SJCRH30 (cell line): Measurements from ENCODE around the gene PAAF1. TPM values are rescaled to one million over a fixed set of nuclear protein-coding genes. Genes with fewer than 3 reads are reported as not detected.
A peak's percentile ranks its signal among the peaks of the same experiment; 100 is the strongest.

Experiments
- DNase-seq, 2 experiments: peaks; one replicate each; pipeline ENCODE4 v3.0.0-alpha.2; 2015 to 2020
- H3K27ac ChIP-seq: fragments of 250-450 bp; sonication (Bioruptor Pico); 2 replicates; pipeline ENCODE4 v1.5.1; 2020; ENCODE audit warnings: mild to moderate bottlenecking, moderate library complexity
- H3K27me3 ChIP-seq: fragments of 250-450 bp; sonication (Bioruptor Pico); 2 replicates; pipeline ENCODE4 v1.5.1; 2020; ENCODE audit warnings: mild to moderate bottlenecking, moderate library complexity
- H3K36me3 ChIP-seq: fragments of 250-450 bp; sonication (Bioruptor Pico); 2 replicates; pipeline ENCODE4 v1.5.1; 2020; ENCODE audit warnings: mild to moderate bottlenecking, moderate library complexity
- H3K4me1 ChIP-seq: fragments of 250-450 bp; sonication (Bioruptor Pico); 2 replicates; pipeline ENCODE4 v1.5.1; 2020; ENCODE audit warnings: mild to moderate bottlenecking, moderate library complexity
- H3K4me3 ChIP-seq: fragments of 250-450 bp; sonication (Bioruptor Pico); 2 replicates; pipeline ENCODE4 v1.5.1; 2020; ENCODE audit warnings: mild to moderate bottlenecking, moderate library complexity
- H3K9me3 ChIP-seq: fragments of 250-450 bp; sonication (Bioruptor Pico); replicated peaks from 2 replicates; pipeline ENCODE4 v1.5.1; 2020; ENCODE audit warnings: mild to moderate bottlenecking, moderate library complexity
- total RNA-seq: library from RNA; depleted of rRNA; stranded (reverse); fragments of >200 nt; shearing (Covaris generic); gene quantifications from 2 replicates; pipeline ENCODE4 v1.2.3, GENCODE V29; 2014; rRNA removed

Gene PAAF1
- total RNA-seq = 10.5 and 12.2 TPM in 2 replicates

GRCh38 chr11:73876424-73877310, at the start of gene PAAF1, which contains the start of gene COA4:
PAAF1 (plus strand) TSS chr11:73876999; CDS start chr11:73877022, 23 bp downstream.
COA4 (minus strand) TSS chr11:73876846; CDS start chr11:73873378, 3,468 bp downstream.
- Histone ChIP-seq H3K27me3 (no peaks in the 10 kb centered on the region), H3K9me3 (no peaks in the 10 kb centered on the region), H3K4me3 (peak within 1 kb of the TSS; percentile 72), H3K4me1 (peaks cover 27% of the 10 kb centered on the region), H3K27ac (peak within 1 kb of the TSS; percentile 87), H3K36me3 (peaks cover 11% of the 10 kb centered on the region)
- DNase-seq = peak; percentile 97 to 99

GRCh38 chr11:73830261-73830660, 46.5 kb upstream of the PAAF1 start:
- Histone ChIP-seq H3K27ac (no peak overlapping the region), H3K4me3 (no peak overlapping the region), H3K27me3 (no peaks in the 10 kb centered on the region), H3K9me3 (no peaks in the 10 kb centered on the region), H3K4me1 (no peaks in the 10 kb centered on the region), H3K36me3 (no peaks in the 10 kb centered on the region; the same call in 1 of the 2 replicates)
- no peak for DNase-seq

GRCh38 chr11:73833067-73833466, 43.7 kb upstream of the PAAF1 start:
- H3K4me1 ChIP-seq = no peaks in the 10 kb centered on the region
- no peak overlapping the region for H3K27ac ChIP-seq

GRCh38 chr11:73838443-73839122, 38.2 kb upstream of the PAAF1 start:
- no peak for DNase-seq
- H3K27me3 ChIP-seq = no peaks in the 10 kb centered on the region
- no peak overlapping the region for H3K27ac ChIP-seq

More at GRCh38 chr11:73833067-73833466, 43.7 kb upstream of the PAAF1 start:
- Histone ChIP-seq H3K4me3 (no peak overlapping the region), H3K36me3 (no peaks in the 10 kb centered on the region), H3K27me3 (no peaks in the 10 kb centered on the region), H3K9me3 (no peaks in the 10 kb centered on the region)
- DNase-seq = no peak

GRCh38 chr11:73839123-73839457, 37.7 kb upstream of the PAAF1 start:
- no peak for DNase-seq
- Histone ChIP-seq H3K27me3 (no peaks in the 10 kb centered on the region), H3K4me1 (no peaks in the 10 kb centered on the region), H3K36me3 (0 out of 2 replicates have a peak, but pooled peaks cover 4% of the 10 kb centered on the region), H3K9me3 (no peaks in the 10 kb centered on the region), H3K27ac (no peak overlapping the region), H3K4me3 (no peak overlapping the region)

More at GRCh38 chr11:73838443-73839122, 38.2 kb upstream of the PAAF1 start:
- Histone ChIP-seq H3K36me3 (0 out of 2 replicates have a peak, but pooled peaks cover 3% of the 10 kb centered on the region), H3K9me3 (no peaks in the 10 kb centered on the region), H3K4me3 (no peak overlapping the region), H3K4me1 (no peaks in the 10 kb centered on the region)

GRCh38 chr11:73851046-73851764, 25.6 kb upstream of the PAAF1 start:
- no peak overlapping the region for H3K27ac ChIP-seq
- no peaks in the 10 kb centered on the region for H3K4me1 ChIP-seq
- H3K9me3 ChIP-seq = no peaks in the 10 kb centered on the region
- no peak for DNase-seq
- H3K27me3 ChIP-seq = no peaks in the 10 kb centered on the region; the same call in 1 of the 2 replicates
- H3K36me3 ChIP-seq = no peaks in the 10 kb centered on the region; the same call in 1 of the 2 replicates
- H3K4me3 ChIP-seq = no peak overlapping the region

- Histone ChIP-seq H3K9me3 (no peaks in the 10 kb centered on the region), H3K27ac (no peak overlapping the region), H3K36me3 (no peaks in the 10 kb centered on the region; the same call in 1 of the 2 replicates), H3K27me3 (no peaks in the 10 kb centered on the region; the same call in 1 of the 2 replicates), H3K4me3 (no peak overlapping the region), H3K4me1 (no peaks in the 10 kb centered on the region)
- DNase-seq = no peak
These were observed 24.8 kb upstream of the PAAF1 start for GRCh38 chr11:73852049-73852448.

- no peaks in the 10 kb centered on the region; the same call in 1 of the 2 replicates for H3K36me3 ChIP-seq
- no peak overlapping the region for H3K4me3 ChIP-seq
- no peaks in the 10 kb centered on the region for H3K9me3 ChIP-seq
- H3K4me1 ChIP-seq = no peaks in the 10 kb centered on the region
- no peak overlapping the region for H3K27ac ChIP-seq
- no peak for DNase-seq
- H3K27me3 ChIP-seq = no peaks in the 10 kb centered on the region
These were observed 22.1 kb upstream of the PAAF1 start for GRCh38 chr11:73854680-73855079.

- no peak for DNase-seq
- Histone ChIP-seq H3K4me3 (no peak overlapping the region), H3K4me1 (no peaks in the 10 kb centered on the region), H3K9me3 (no peaks in the 10 kb centered on the region; the same call in 1 of the 2 replicates), H3K27me3 (no peaks in the 10 kb centered on the region), H3K27ac (no peak overlapping the region), H3K36me3 (no peaks in the 10 kb centered on the region; the same call in 1 of the 2 replicates)
These were observed 20.7 kb upstream of the PAAF1 start for GRCh38 chr11:73856031-73856567.

- H3K27me3 ChIP-seq = no peaks in the 10 kb centered on the region
- H3K9me3 ChIP-seq = no peaks in the 10 kb centered on the region; the same call in 1 of the 2 replicates
- DNase-seq = no peak
- H3K27ac ChIP-seq = no peak overlapping the region
- no peaks in the 10 kb centered on the region for H3K4me1 ChIP-seq
- H3K4me3 ChIP-seq = no peak overlapping the region
- peaks cover 13% of the 10 kb centered on the region for H3K36me3 ChIP-seq
These were observed 17.1 kb upstream of the PAAF1 start for GRCh38 chr11:73859671-73860070.

- Histone ChIP-seq H3K4me3 (no peak overlapping the region), H3K27me3 (no peaks in the 10 kb centered on the region), H3K4me1 (no peaks in the 10 kb centered on the region), H3K36me3 (peaks cover 13% of the 10 kb centered on the region), H3K27ac (no peak overlapping the region), H3K9me3 (no peaks in the 10 kb centered on the region; the same call in 1 of the 2 replicates)
- no peak for DNase-seq
These were observed 16.6 kb upstream of the PAAF1 start for GRCh38 chr11:73860202-73860601.

GRCh38 chr11:73862986-73863385, 13.8 kb upstream of the PAAF1 start:
- no peaks in the 10 kb centered on the region for H3K27me3 ChIP-seq

GRCh38 chr11:73866095-73866579, 10.7 kb upstream of the PAAF1 start:
- H3K9me3 ChIP-seq = no peaks in the 10 kb centered on the region
- H3K27ac ChIP-seq = no peak overlapping the region
- H3K4me1 ChIP-seq = peaks cover 7% of the 10 kb centered on the region; the same call in 1 of the 2 replicates
- DNase-seq = no peak
- no peaks in the 10 kb centered on the region for H3K27me3 ChIP-seq
- peaks cover 26% of the 10 kb centered on the region for H3K36me3 ChIP-seq
- no peak overlapping the region for H3K4me3 ChIP-seq

More at GRCh38 chr11:73862986-73863385, 13.8 kb upstream of the PAAF1 start:
- H3K4me3 ChIP-seq = no peak overlapping the region
- H3K27ac ChIP-seq = no peak overlapping the region
- peaks cover 7% of the 10 kb centered on the region; the same call in 1 of the 2 replicates for H3K4me1 ChIP-seq
- H3K36me3 ChIP-seq = peaks cover 15% of the 10 kb centered on the region
- H3K9me3 ChIP-seq = no peaks in the 10 kb centered on the region; the same call in 1 of the 2 replicates
- DNase-seq = no peak

GRCh38 chr11:73866586-73866996, 10.2 kb upstream of the PAAF1 start:
- DNase-seq = no peak
- no peaks in the 10 kb centered on the region for H3K27me3 ChIP-seq
- peaks cover 7% of the 10 kb centered on the region; the same call in 1 of the 2 replicates for H3K4me1 ChIP-seq
- H3K9me3 ChIP-seq = no peaks in the 10 kb centered on the region
- H3K27ac ChIP-seq = no peak overlapping the region
- H3K36me3 ChIP-seq = peaks cover 31% of the 10 kb centered on the region
- H3K4me3 ChIP-seq = no peak overlapping the region
